ENCODE results near the gene OGFOD1.

OGFOD1 gene

GRCh38 chr16:56450986-56451752 lies at the start of gene OGFOD1, which contains the start of gene NUDT21:
Gene OGFOD1 (plus strand): TSS chr16:56451554. CDS start chr16:56451613, 59 bp downstream.
Gene NUDT21 (minus strand): TSS chr16:56451332. CDS start chr16:56451202, 130 bp downstream.
- peak; percentile 96 for DNase-seq

GRCh38 chr16:56405977-56406672 lies 45.2 kb upstream of the OGFOD1 start:
- no peak for DNase-seq

DNA sequence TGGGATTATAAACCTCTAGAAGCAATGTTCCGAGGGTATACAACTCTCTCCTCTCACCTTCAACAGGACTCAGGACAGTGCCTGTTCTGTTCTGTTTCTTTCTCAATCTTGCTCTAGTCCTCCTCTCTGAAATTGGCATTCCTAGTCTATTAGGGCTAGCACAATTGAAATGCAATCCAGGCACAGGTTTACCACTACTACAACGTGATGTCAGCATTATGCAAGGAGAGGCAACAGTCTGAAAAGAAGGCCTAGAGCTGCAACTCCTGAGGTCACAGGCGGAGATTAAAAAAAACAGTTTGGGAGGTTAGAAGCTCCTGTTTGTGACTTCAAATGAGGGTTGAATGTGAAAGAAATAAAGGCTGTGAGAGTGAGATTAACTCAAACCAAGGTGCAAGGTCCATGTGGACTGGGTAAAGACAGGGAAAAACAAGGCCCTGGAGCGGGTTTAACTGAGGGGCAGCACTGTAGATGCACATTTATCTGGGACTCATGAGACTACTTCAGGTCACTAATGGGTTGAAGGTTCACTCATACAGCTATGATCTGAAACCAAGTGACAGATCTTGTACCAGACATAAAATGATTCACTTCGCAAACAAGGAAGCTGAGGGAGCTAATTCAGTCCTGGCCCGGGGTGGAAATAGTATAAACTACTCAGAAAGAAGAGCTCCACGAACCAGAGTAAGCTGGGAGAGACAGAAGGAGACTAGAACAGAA lies 42.8 kb upstream of the OGFOD1 start:
- no peak for DNase-seq

DNA sequence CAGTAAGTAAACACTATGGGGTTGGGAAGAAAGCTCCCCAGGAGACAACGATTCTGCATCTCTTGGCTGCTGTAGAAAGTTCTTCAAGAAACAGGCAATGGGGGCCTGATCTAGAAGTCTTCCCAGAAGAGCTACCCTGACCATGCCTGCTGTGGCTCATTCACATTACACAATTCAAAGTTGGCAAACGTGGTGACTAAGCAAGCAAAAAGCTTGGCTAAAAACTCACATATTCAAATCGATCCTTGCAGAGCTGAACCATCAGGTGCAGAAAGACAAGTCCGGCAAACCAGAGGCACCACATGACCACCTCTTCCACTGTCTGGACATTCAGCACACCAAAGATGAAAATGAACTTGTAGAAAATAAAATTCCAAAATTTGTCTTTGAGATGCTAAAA lies 42.2 kb upstream of the OGFOD1 start:
- no peak for DNase-seq

DNA sequence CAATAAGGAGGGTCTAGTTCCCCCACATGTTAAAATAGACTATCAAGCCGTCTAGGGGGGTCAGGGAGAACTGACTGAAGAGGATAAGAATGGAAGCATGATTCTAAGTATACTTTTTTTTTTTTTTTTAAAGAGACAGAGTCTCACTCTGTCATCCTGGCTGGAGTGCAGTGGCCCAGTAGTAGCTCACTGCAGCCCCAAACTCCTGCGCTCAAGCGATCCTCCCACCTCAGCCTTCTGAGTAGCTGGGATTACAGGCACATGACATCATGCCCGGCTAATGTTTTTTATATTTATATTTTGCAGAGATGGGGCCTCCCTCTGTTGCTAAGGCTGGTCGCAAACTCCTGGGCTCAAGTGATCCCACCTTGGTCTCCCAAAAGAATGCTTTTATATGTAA lies 40.2 kb upstream of the OGFOD1 start:
- DNase-seq: no peak

- DNase-seq: no peak
Observed at GRCh38 chr16:56411624-56412023, 39.7 kb upstream of the OGFOD1 start.

GRCh38 chr16:56413381-56413780 lies 38.0 kb upstream of the OGFOD1 start:
- DNase-seq: no peak

- no peak for DNase-seq
Observed at GRCh38 chr16:56414366-56414765, 37.0 kb upstream of the OGFOD1 start.

- DNase-seq: no peak
Observed at GRCh38 chr16:56415875-56416274, 35.5 kb upstream of the OGFOD1 start.

DNA sequence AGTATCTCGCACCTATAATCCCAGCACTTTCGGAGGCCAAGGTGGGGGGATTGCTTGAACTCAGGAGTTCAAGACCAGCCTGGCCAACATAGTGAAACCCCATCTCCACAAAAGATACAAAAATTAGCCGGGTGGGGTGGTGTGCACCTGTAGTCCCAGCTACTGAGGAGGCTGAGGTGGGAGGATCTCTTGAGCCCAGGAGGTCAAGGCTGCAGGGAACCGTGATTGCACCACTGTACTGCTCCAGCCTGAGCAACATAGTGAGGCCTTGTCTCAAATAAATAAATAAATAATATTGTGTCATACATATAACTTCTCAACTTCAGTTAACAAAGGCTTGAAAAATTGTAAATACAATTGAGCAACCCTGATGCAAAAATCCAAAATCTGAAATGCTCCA lies 34.2 kb upstream of the OGFOD1 start:
- no peak for DNase-seq

- no peak for DNase-seq
Observed at GRCh38 chr16:56419740-56420548, 31.4 kb upstream of the OGFOD1 start.

GRCh38 chr16:56420613-56421012 lies 30.7 kb upstream of the OGFOD1 start:
- DNase-seq: no peak

GRCh38 chr16:56421313-56421712 lies 30.0 kb upstream of the OGFOD1 start:
- no peak for DNase-seq

DNA sequence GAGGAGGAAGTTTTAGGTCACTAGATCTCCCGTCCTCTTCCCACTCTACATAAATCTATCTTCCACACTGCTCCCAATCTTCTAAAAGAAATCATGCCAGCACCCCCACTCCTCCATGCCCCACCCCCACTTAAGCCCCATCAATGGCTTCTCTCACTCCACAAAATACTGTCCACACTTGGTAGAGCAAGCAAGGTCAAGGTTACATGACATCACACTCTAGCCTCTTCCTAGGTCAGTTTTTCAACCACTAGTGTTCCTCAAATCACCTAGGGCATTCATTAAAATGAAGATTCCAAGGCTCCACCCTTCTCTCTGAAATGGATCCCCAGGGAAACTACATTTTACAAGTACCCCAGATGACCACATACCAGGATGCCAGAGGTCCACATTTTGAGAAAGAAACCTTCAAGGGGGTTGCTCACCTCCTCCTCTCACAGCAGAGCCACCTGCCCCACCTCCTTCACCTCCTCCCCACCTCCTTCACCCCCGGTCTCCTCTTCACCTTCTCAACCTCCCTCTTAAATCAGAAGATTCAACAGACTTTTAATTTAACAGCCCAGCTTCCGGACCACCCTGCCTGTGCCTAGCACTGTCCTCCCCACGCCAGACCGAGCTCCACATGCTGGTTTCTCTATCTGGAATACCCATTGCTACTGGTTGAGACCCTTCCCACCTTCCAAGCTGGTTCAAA lies 29.2 kb upstream of the OGFOD1 start:
- DNase-seq: no peak

GRCh38 chr16:56422896-56423441 lies 28.4 kb upstream of the OGFOD1 start:
- no peak for DNase-seq

GRCh38 chr16:56423584-56424403 lies 27.6 kb upstream of the OGFOD1 start:
- peak; percentile 28 for DNase-seq

GRCh38 chr16:56424404-56424764 lies 27.0 kb upstream of the OGFOD1 start:
- DNase-seq: no peak

DNA sequence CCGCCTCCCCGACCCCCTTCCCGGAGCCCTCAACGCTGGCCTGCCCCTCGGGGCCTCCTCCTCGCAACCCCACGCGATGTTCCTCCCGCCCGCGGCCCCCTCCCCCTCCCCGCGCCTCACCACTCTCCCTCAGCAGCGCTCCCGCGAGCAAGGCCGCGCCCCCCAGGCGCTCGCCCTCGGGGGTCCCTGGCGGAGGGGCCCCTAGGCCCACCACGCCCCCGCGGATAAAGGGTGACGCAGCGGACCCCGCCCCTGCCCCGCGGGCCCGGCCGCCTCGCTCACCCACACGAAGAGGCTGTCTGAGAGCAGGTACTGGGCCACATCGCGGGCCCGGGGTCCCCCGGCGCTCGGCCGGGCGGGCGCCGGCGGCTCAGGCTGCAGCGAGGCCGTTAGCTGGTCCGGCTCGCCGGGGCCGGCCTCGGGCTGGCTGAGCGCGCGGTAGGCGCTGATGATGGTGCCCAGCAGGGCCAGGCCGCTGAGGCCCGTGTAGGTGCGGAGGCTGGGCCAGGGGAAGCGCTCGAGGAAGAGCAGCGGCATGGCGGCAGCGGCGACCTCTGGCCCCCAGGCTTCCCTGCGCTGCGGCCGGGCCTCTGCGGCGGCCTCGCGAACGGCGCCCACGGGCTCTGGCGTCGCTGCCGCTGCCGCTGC lies 26.4 kb upstream of the OGFOD1 start:
- peak; percentile 33 for DNase-seq

DNA sequence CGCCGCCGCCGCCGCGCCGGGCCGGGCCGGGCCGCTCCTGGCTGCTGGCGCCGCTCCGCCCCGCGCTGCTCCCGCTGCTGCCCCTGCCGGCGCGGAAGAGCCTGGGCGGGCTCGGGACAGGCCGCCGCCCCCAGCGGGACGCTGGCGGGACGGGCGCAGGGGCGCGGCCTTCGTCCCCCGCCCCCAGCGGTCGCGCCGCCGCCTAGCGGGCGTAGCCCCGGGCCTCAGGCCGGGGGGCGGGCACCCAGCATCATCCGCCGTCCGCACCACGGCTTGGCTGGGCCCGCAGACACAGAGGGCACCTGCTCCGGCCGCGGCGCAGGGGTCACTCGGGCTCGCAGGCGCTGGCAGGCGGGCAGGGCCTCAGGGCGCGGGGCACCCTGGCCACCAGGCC lies 25.9 kb upstream of the OGFOD1 start, which contains the start of gene AMFR:
Gene AMFR, minus strand, starts transcription at position 107 of the 394 bp plus-strand sequence. CDS start 218 bp downstream, outside the sequence.
- peak; percentile 73 for DNase-seq

DNA sequence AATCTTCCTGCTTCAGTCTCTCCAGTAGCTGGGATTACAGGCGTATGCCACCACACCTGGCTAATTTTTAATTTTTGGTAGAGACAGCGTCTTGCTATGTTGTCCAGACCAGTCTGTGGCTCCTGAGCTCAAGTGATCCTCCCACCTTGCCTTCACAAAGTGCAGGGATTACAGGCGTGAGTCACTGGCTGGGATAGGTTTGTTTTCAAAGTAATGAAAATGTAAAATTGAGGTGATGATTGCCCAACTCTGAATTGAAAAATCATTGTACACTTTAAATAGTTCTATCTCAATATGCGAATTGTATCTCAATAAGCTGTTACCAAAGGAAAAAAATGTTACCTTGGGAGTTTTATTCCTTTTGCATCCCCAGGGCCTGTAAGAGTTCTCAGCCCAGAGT lies 24.8 kb upstream of the OGFOD1 start:
- no peak for DNase-seq

All from CD4-positive, alpha-beta T cell treated with Interleukin-17A for 1 hour (primary cell).